Bronchial epithelial cell (primary cell): ENCODE results near the gene VTN. TPM values are rescaled to one million over a fixed set of nuclear protein-coding genes. Genes with fewer than 3 reads are reported as not detected.

Source experiments
- DNase-seq: peaks from one replicate; pipeline ENCODE4 v3.0.0-alpha.2; 2010; ENCODE audit warnings: low read depth
- FAIRE-seq: peaks from 2 replicates; lab custom pipeline; 2011; peaks lifted over from hg19 to GRCh38; lab: Jason Lieb, UNC
- H3K27me3 ChIP-seq: 2 replicates; pipeline ENCODE4 v1.5.1; 2011; ENCODE audit warnings: low read length; ENCODE audit not compliant: control insufficient read depth, insufficient read depth
- H3K36me3 ChIP-seq: 2 replicates; pipeline ENCODE4 v1.5.1; 2011; ENCODE audit warnings: low read length; ENCODE audit not compliant: control insufficient read depth, insufficient read depth
- H3K4me3 ChIP-seq: 2 replicates; pipeline ENCODE4 v1.5.1; 2011; ENCODE audit warnings: mild to moderate bottlenecking, low read depth, low read length, control low read depth
- total RNA-seq: library from RNA; depleted of rRNA; stranded (reverse); fragments of >200 nt; gene quantifications from 2 replicates; pipeline ENCODE4 v1.2.1, GENCODE V29; 2014
- TF ChIP-seq, protein P1 (sequence below): IDR thresholded peaks from 2 replicates; pipeline ENCODE4 v1.5.1; 2011; ENCODE audit warnings: mild to moderate bottlenecking, moderate library complexity, low read length, control low read depth, inconsistent platforms; ENCODE audit not compliant: insufficient read depth, severe bottlenecking

VTN gene
- total RNA-seq, 1 donor from 2014 or later, result under 0.01 TPM

DNA sequence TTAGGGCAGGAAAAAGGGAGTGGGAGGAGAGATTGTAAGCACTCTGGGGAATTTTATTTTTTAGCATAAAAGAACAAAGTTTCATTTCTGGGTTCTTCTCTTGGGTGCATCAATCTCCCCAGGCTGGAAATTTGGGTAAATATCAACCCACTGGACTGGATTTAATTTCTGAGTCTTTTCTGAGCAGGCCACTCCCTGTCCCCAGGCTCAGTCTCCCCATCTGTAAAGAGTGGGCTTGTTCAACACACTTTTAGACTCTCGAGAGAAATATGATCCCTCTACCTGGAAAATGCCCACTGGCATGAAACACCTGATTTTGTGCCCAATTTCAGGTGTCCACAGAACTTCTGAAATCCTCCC is 617 bp upstream of the VTN start:
- H3K4me3 ChIP-seq, result no peak overlapping the region
- TF ChIP-seq, protein P1, sequence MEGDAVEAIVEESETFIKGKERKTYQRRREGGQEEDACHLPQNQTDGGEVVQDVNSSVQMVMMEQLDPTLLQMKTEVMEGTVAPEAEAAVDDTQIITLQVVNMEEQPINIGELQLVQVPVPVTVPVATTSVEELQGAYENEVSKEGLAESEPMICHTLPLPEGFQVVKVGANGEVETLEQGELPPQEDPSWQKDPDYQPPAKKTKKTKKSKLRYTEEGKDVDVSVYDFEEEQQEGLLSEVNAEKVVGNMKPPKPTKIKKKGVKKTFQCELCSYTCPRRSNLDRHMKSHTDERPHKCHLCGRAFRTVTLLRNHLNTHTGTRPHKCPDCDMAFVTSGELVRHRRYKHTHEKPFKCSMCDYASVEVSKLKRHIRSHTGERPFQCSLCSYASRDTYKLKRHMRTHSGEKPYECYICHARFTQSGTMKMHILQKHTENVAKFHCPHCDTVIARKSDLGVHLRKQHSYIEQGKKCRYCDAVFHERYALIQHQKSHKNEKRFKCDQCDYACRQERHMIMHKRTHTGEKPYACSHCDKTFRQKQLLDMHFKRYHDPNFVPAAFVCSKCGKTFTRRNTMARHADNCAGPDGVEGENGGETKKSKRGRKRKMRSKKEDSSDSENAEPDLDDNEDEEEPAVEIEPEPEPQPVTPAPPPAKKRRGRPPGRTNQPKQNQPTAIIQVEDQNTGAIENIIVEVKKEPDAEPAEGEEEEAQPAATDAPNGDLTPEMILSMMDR, result no peak
- DNase-seq (no peak), FAIRE-seq (no peak)
- no peaks in the 10 kb centered on the region for H3K36me3 ChIP-seq
- H3K27me3 ChIP-seq, result peaks cover 17% of the 10 kb centered on the region

DNA sequence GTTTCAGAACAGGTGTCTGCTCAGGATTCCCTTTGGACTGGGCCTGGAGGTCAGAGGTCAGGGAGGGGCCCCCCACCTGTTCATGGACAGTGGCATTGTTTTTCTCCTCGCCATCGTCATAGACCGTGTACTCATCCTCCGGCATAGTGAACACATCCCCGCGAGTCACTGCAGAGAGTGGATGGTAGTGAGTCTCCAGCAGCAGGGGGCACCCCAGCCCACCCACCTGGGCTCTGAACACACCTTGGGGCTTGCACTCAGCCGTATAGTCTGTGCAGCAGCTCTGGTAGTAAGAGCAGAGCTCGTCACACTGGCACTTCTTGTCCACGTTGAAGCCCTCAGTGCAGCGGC is 448 bp downstream of the VTN start:
- Histone ChIP-seq H3K36me3 (peaks cover under 1% of the 10 kb centered on the region), H3K27me3 (peaks cover 17% of the 10 kb centered on the region), H3K4me3 (no peak overlapping the region)
- FAIRE-seq, result no peak
- TF ChIP-seq, protein P1, result no peak
- DNase-seq, result no peak

DNA sequence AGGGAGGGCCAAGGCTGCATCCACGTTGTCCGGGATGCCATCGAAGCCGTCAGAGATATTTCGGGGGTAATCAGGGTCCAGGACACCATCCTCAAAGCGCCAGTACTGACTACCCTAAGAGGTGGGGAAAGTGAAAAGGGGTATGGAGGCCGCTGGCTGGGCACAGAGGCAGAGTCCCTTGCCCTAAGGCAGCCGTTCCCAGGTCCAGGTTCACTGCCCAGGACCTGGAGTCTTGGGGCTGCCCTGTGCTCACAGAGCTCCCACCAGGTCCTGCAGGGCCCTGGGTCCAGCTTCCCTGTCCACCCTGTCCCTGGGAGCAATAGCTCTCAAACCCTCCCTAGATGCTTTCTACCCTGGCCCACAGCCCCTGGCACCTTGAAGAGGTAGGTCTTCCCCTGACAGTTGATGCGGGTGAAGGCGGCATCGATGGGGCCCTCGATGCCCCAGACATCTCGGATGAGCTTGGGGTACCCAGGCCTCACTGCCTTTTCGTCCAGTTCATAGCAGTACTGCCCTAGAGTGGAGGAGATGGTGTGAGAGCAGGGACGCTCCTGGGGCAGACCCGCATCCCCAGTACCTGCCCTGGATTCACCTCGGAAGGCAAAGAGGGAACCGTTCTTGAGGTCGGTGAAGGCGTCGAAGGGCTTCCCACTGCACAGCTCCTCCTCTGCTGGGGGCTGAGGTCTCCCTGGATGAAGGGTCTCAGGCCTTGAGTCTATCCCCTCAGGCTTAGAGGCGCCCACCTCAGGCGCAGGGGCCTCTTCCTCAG is 1.0 kb downstream of the VTN start:
- peaks cover 2% of the 10 kb centered on the region for H3K36me3 ChIP-seq
- DNase-seq (no peak), FAIRE-seq (no peak)
- no peak overlapping the region for H3K4me3 ChIP-seq
- peaks cover 17% of the 10 kb centered on the region for H3K27me3 ChIP-seq
- TF ChIP-seq, protein P1, result no peak

DNA sequence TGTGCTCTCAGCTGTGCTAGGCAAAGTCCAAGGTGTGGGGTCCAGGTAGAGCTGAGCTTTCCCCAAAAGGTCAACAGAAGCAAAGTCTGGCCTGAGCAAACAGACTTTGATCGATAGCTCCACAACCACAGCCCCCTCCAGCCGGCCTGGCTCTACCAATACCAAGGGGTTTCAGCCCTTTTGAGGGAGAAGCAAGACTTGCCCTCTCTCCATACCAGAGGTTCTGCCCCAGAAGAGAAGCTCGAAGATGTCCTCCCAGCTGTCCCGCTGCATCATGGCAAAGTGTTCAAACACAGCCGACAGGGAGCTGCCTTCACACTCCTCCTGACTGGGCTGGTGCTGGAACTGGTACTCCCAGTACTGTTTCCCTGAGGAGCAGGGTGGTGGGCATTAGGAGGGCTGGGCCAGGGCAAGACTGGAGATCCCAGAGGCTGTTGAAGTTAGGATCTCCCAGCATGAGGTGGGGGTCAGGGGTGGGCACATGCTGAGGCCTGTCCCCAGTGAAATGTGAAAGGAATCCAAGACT is 1.7 kb downstream of the VTN start:
- H3K4me3 ChIP-seq, result no peak overlapping the region
- H3K36me3 ChIP-seq, result peaks cover 2% of the 10 kb centered on the region
- peaks cover 17% of the 10 kb centered on the region for H3K27me3 ChIP-seq
- DNase-seq (no peak), FAIRE-seq (no peak)
- TF ChIP-seq, protein P1, result no peak

DNA sequence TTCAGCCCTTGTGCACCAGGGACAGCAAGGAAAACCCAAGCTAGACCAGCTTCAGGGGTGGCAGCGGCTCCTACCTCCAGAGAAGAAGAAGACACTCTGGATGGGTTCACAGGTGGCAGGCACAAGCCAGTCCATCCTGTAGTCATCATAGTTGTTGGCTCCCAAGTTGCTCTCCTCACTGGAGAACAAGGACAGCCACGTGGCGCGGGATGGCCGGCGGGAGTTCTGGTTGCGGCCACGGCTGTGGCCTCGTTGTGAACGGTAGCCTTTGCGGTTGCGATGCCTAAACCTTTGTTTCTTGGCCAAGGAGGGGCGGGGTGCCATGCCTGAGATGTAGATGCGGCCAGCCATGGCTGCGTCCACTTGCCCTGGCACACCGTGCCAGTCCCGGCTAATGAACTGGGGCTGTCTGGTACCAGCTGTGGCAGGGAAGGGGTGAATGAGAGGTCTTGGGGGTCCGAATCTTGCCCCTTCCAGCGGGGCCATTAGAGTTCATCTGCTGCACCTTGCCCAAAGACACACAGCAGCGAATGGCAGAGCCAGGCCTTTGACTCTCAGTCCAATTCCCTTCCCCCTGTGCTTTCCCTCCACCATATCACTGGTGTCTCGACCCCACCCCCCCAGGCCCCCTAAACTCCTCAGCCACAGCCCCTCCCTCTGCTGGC is 2.3 kb downstream of the VTN start:
- H3K4me3 ChIP-seq, result no peak overlapping the region
- H3K36me3 ChIP-seq, result peaks cover 2% of the 10 kb centered on the region
- DNase-seq (no peak), FAIRE-seq (no peak)
- TF ChIP-seq, protein P1, result no peak
- peaks cover 11% of the 10 kb centered on the region for H3K27me3 ChIP-seq
